D721Med (cell line): ENCODE measurements around the gene CRYBA2.

ENCODE experiments used
- DNase-seq: peaks from one replicate; pipeline ENCODE4 v3.0.0; 2011; ENCODE audit warnings: low spot score; ENCODE audit not compliant: insufficient read length
- FAIRE-seq: peaks from 2 replicates; lab custom pipeline; 2011; peaks lifted over from hg19 to GRCh38; lab: Jason Lieb, UNC
- CTCF ChIP-seq: IDR thresholded peaks from 2 replicates; pipeline ENCODE4 v1.5.1; 2012; ENCODE audit warnings: mild to moderate bottlenecking, control low read depth; ENCODE audit not compliant: insufficient read depth; ENCODE audit errors: missing control alignments

Gene CRYBA2

DNA sequence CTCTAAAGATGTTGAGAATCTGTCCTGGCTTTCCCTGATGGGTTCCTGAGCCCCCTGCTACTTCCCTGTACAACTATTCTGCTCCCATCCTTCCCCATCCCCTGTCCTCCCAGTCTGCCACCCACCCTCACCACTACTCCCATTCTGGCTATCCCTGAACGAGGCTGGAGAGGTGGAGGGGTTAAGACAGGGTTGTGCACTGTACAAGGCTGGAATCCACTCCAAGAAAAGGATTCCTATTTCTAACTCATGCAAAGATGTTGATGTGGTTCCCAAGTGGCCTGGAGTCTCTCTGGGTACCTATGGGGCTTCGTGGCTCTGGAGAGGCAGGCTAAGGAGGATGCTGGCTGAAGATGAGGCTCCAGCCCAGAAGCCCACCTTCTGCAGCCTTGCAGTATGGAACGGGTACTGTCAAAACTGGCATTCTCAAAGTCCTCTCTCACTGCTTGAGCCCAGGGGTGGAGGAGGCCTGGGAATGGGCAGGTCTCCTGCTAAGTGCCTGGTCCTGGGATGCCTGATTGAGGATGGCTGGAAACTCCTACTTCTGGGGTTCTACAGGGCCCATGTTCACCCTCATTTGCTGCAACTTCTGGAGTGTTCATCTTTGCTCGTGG is 7.0 kb downstream of the CRYBA2 start:
- FAIRE-seq (no peak), DNase-seq (peak; percentile 15)
- TF ChIP-seq CTCF: no peak

DNA sequence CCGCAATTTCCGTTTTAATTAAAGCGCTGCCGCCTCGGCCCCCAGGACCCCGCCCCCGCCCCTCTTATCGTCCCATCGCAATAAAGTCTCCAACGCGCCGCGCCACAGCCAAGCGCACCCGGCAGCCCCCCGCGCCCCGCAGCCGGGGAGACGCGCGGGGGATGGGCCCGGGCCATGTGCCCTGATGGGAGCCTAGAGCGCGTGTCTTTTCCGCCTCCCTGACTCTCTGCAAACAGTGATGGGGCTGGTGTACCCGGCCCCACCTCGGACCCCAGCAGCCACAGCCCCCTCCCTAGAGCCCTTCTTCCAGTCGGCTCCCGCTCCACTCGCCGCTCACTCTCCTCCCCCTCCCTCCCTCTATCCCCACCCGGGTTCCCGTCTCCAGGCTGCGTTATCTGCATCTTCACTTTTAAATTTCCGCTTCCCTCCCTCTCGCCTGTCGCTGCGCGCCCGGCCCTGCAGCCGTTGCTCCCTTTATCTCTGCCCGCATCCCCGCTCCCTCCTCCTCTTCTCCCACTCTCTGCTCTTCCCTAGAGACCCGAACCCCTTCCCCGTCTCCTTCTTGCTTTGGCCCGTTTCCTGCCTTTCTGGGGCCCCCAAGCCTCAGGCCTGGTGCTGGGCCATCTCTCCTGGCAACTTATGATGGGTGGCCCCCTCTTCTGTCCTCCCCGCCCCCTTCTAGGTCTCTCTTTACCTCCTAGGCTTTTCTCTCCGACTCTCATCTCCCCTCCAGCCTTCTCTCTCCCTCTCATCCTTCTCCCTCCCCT is 7.7 kb downstream of the CRYBA2 start:
- DNase-seq: peak; percentile 59
- no peak for TF ChIP-seq CTCF
- no peak for FAIRE-seq

DNA sequence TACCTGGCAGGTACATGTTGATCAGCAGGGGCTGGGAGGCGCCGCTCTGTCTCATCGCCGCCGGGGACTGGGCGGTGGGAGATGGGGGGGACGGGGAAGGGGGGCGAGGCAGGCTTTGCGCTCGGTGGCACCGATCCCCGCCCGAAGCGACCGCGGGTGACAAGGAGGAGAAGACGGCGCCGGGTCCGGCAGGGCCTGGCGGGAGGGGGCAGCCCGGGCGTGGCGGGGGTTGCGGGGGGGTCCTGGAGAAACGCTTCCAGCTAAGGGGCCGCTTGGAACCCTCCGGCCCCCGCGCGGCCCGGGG is 8.2 kb downstream of the CRYBA2 start, which contains the start of gene FEV:
TSS of gene FEV (minus strand) at position 164 of the 304 bp plus-strand sequence. CDS start at position 55, 109 bp downstream.
- FAIRE-seq (no peak), DNase-seq (peak; percentile 47)
- TF ChIP-seq CTCF: no peak

GRCh38 chr2:218984239-218985020 is 8.8 kb downstream of the CRYBA2 start:
- DNase-seq: peak; percentile 63
- no peak for FAIRE-seq
- no peak for TF ChIP-seq CTCF

GRCh38 chr2:218983934-218984238 is 9.3 kb downstream of the CRYBA2 start:
- DNase-seq (peak; percentile 5), FAIRE-seq (no peak)
- TF ChIP-seq CTCF: no peak

- DNase-seq: peak; percentile 6
- FAIRE-seq: no peak
- TF ChIP-seq CTCF: no peak
These were observed 9.8 kb downstream of the CRYBA2 start for GRCh38 chr2:218983263-218983933.
